Measurements from ENCODE around the gene DCLRE1B. TPM values are rescaled to one million over a fixed set of nuclear protein-coding genes. Genes with fewer than 3 reads are reported as not detected.

The DCLRE1B gene
- total and polyA plus RNA-seq, 9 of the 15 experiments (the other 6 are each of a cell fraction or from before 2014, with no cell fraction given): 10.6 to 28.8 (median 17.2) TPM

GRCh38 chr1:113928941-113929749 lies 24.0 kb downstream of the DCLRE1B start, which contains the start of gene HIPK1 (continued):
- TF ChIP-seq PTTG1 (tag; IDR thresholded peaks at IDR 0.05; ENCODE audit: low read depth): no peak
- no peak for TF ChIP-seq NR2F6 (CRISPR knock-in tag; IDR thresholded peaks at IDR 0.05)
- no peak; the same call in 1 of the 2 replicates for TF ChIP-seq EP300 (IDR thresholded peaks at IDR 0.05; ENCODE audit: low read length)
- TF ChIP-seq, protein P1, sequence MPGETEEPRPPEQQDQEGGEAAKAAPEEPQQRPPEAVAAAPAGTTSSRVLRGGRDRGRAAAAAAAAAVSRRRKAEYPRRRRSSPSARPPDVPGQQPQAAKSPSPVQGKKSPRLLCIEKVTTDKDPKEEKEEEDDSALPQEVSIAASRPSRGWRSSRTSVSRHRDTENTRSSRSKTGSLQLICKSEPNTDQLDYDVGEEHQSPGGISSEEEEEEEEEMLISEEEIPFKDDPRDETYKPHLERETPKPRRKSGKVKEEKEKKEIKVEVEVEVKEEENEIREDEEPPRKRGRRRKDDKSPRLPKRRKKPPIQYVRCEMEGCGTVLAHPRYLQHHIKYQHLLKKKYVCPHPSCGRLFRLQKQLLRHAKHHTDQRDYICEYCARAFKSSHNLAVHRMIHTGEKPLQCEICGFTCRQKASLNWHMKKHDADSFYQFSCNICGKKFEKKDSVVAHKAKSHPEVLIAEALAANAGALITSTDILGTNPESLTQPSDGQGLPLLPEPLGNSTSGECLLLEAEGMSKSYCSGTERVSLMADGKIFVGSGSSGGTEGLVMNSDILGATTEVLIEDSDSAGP (CRISPR knock-in tag; IDR thresholded peaks at IDR 0.05): no peak
- TF ChIP-seq KDM1A (IDR thresholded peaks at IDR 0.05): peak in 1 of 2 experiments; percentile 7; a peak in 1 of 4 replicates
- TF ChIP-seq ZBTB34 (CRISPR knock-in tag; IDR thresholded peaks at IDR 0.05): no peak
- peak; percentile 86; the same call in 1 of the 2 replicates for TF ChIP-seq ATF6 (CRISPR knock-in tag; IDR thresholded peaks at IDR 0.05)
- TF ChIP-seq PHF8 (IDR thresholded peaks at IDR 0.05; ENCODE audit: borderline replicate concordance, low read length): peak; percentile 85; the same call in 1 of the 2 replicates
- TF ChIP-seq GATA2 (CRISPR knock-in tag; IDR thresholded peaks at IDR 0.05): no peak; the same call in 1 of the 2 replicates
- TF ChIP-seq DPF2 (IDR thresholded peaks at IDR 0.05): peak; percentile 55; the same call in 1 of the 2 replicates
- 0 out of 2 replicates have a peak, but pooled peaks have one; percentile 38 for TF ChIP-seq BCOR (IDR thresholded peaks at IDR 0.05)
- TF ChIP-seq STAT5A (IDR thresholded peaks at IDR 0.05; ENCODE audit: borderline replicate concordance, low read length): no peak
- no peak for TF ChIP-seq ZNF778 (CRISPR knock-in tag; IDR thresholded peaks at IDR 0.05)
- TF ChIP-seq, protein P2, sequence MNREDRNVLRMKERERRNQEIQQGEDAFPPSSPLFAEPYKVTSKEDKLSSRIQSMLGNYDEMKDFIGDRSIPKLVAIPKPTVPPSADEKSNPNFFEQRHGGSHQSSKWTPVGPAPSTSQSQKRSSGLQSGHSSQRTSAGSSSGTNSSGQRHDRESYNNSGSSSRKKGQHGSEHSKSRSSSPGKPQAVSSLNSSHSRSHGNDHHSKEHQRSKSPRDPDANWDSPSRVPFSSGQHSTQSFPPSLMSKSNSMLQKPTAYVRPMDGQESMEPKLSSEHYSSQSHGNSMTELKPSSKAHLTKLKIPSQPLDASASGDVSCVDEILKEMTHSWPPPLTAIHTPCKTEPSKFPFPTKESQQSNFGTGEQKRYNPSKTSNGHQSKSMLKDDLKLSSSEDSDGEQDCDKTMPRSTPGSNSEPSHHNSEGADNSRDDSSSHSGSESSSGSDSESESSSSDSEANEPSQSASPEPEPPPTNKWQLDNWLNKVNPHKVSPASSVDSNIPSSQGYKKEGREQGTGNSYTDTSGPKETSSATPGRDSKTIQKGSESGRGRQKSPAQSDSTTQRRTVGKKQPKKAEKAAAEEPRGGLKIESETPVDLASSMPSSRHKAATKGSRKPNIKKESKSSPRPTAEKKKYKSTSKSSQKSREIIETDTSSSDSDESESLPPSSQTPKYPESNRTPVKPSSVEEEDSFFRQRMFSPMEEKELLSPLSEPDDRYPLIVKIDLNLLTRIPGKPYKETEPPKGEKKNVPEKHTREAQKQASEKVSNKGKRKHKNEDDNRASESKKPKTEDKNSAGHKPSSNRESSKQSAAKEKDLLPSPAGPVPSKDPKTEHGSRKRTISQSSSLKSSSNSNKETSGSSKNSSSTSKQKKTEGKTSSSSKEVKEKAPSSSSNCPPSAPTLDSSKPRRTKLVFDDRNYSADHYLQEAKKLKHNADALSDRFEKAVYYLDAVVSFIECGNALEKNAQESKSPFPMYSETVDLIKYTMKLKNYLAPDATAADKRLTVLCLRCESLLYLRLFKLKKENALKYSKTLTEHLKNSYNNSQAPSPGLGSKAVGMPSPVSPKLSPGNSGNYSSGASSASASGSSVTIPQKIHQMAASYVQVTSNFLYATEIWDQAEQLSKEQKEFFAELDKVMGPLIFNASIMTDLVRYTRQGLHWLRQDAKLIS (CRISPR knock-in tag; IDR thresholded peaks at IDR 0.05): peak; percentile 96
- TF ChIP-seq HDAC2 (IDR thresholded peaks at IDR 0.05): peak; percentile 93
- TF ChIP-seq ZBED1 (IDR thresholded peaks at IDR 0.05): no peak; the same call in 1 of the 2 replicates
- no peak for TF ChIP-seq CBFA2T2 (conservative IDR thresholded peaks at IDR 0.05)
- no peak for TF ChIP-seq BRF2 (IDR thresholded peaks at IDR 0.05; ENCODE audit: borderline replicate concordance, insufficient read depth, insufficient read length)

Data from K562 (cell line).